Measurements from ENCODE around the gene TTLL5.

The TTLL5 gene

GRCh38 chr14:75660238-75660629 lies 812 bp upstream of the TTLL5 start:
- DNase-seq (ENCODE audit: extremely low spot score): no peak
- POLR2A ChIA-PET: interaction anchor here (0.8 to 2.1 kb wide), 10 partner anchors 9 to 534 kb away, joined by 3 to 26 read pairs (median 4); partner anchors contain the start of genes FLVCR2 and NEK9
- TF ChIP-seq ZNF384 (IDR thresholded peaks at IDR 0.05) (no peak), NFRKB (IDR thresholded peaks at IDR 0.05) (no peak), FOXA1 (IDR thresholded peaks at IDR 0.05) (no peak), TARDBP (IDR thresholded peaks at IDR 0.05) (no peak), SUZ12 (IDR thresholded peaks at IDR 0.05) (no peak), HDGF (IDR thresholded peaks at IDR 0.05; ENCODE audit: borderline replicate concordance) (no peak)

DNA sequence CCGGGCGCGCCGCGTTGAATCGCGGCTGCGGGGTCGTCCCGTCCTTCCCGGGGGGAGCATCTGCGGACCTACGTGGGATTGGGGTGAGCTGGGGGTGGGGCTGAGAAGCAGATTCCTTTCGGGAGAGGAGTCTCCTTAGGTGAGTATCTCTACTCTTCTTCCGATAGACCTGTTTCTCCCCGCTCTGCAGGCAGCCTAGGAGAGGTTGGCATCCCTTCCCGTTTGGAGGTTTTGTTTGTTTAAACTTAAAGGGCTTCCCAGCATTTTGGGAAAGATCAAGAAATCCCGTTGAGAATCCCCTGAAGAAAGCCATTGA lies 411 bp downstream of the TTLL5 start:
- CTCF ChIA-PET: interaction anchor here (1.4 kb wide), 1 partner anchor 85 kb away, joined by 13 read pairs; no protein-coding TSS in a partner anchor
- no peak for DNase-seq (ENCODE audit: extremely low spot score)
- POLR2A ChIA-PET: interaction anchor here (0.8 to 2.1 kb wide), 4 partner anchors 12 to 100 kb away, joined by 3 to 26 read pairs (median 12); partner anchors contain the start of gene FLVCR2
- TF ChIP-seq ARNT (IDR thresholded peaks at IDR 0.05) (no peak), CTBP1 (IDR thresholded peaks at IDR 0.05; ENCODE audit: borderline replicate concordance) (0 out of 2 replicates have a peak, but pooled peaks have one; percentile 1)

More at GRCh38 chr14:75660238-75660629, 812 bp upstream of the TTLL5 start:
- CTCF ChIA-PET: interaction anchor here (0.6 to 1.4 kb wide), 2 partner anchors 83 to 525 kb away, joined by 3 to 13 read pairs; no protein-coding TSS in a partner anchor

DNA sequence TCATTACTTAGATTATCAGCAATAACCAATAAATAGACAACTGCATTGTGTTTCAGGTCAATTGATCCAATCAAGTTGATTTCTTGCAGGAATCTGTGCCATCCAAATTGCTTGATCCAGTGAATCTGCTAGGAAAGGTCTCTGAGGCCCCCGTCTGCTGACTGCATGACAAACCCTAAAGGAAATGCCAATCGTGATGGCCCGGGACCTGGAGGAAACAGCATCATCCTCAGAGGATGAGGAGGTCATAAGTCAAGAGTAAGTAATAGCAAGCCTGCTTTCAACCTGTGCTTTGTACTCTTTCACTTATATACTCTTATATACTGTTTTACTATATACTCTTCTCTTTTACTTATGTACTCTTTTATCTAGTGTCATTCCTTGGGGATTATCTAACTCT lies 1.9 kb downstream of the TTLL5 start:
- CTCF ChIA-PET: no interaction called here
- TF ChIP-seq BHLHE40 (IDR thresholded peaks at IDR 0.05; ENCODE audit: borderline replicate concordance) (no peak), ZNF384 (IDR thresholded peaks at IDR 0.05) (no peak), LEF1 (IDR thresholded peaks at IDR 0.05; ENCODE audit: borderline replicate concordance) (no peak), FOXA1 (IDR thresholded peaks at IDR 0.05) (no peak), SP1 (IDR thresholded peaks at IDR 0.05) (no peak), FOXM1 (IDR thresholded peaks at IDR 0.05; ENCODE audit: borderline replicate concordance) (no peak), ELF4 (IDR thresholded peaks at IDR 0.05) (no peak), NFRKB (IDR thresholded peaks at IDR 0.05) (no peak), ARNT (IDR thresholded peaks at IDR 0.05) (no peak), FOXK2 (IDR thresholded peaks at IDR 0.05) (no peak), PKNOX1 (IDR thresholded peaks at IDR 0.05) (no peak), TARDBP (IDR thresholded peaks at IDR 0.05) (no peak), SUZ12 (IDR thresholded peaks at IDR 0.05) (no peak), CTBP1 (IDR thresholded peaks at IDR 0.05; ENCODE audit: borderline replicate concordance) (no peak), HDGF (IDR thresholded peaks at IDR 0.05; ENCODE audit: borderline replicate concordance) (no peak), L3MBTL2 (conservative IDR thresholded peaks at IDR 0.05) (no peak)
- no peak for DNase-seq (ENCODE audit: extremely low spot score)
- POLR2A ChIA-PET: interaction anchor here (0.8 to 1.2 kb wide), 2 partner anchors 10 to 85 kb away, joined by 3 to 4 read pairs; no protein-coding TSS in a partner anchor

GRCh38 chr14:75667099-75667765 lies 6.2 kb downstream of the TTLL5 start:
- no peak for DNase-seq (ENCODE audit: extremely low spot score)
- TF ChIP-seq ELF4 (IDR thresholded peaks at IDR 0.05) (no peak), FOXM1 (IDR thresholded peaks at IDR 0.05; ENCODE audit: borderline replicate concordance) (no peak), L3MBTL2 (conservative IDR thresholded peaks at IDR 0.05) (no peak), ARNT (IDR thresholded peaks at IDR 0.05) (no peak), BHLHE40 (IDR thresholded peaks at IDR 0.05; ENCODE audit: borderline replicate concordance) (no peak), CTBP1 (IDR thresholded peaks at IDR 0.05; ENCODE audit: borderline replicate concordance) (no peak), FOXA1 (IDR thresholded peaks at IDR 0.05) (no peak)
- ChIA-PET CTCF (interaction anchor here (0.5 kb wide), 1 partner anchor 106 kb away, joined by 3 read pairs; no protein-coding TSS in a partner anchor), POLR2A (no interaction called here)

GRCh38 chr14:75672605-75673192 lies 11.7 kb downstream of the TTLL5 start:
- POLR2A ChIA-PET: interaction anchor here (1.1 to 3.5 kb wide), 2 partner anchors 10 to 12 kb away, joined by 3 to 19 read pairs; partner anchors contain the start of genes ERG28 and TTLL5
- TF ChIP-seq SP1 (IDR thresholded peaks at IDR 0.05) (no peak), FOXA1 (IDR thresholded peaks at IDR 0.05) (no peak), NFRKB (IDR thresholded peaks at IDR 0.05) (no peak), FOXK2 (IDR thresholded peaks at IDR 0.05) (no peak), BHLHE40 (IDR thresholded peaks at IDR 0.05; ENCODE audit: borderline replicate concordance) (no peak), FOXM1 (IDR thresholded peaks at IDR 0.05; ENCODE audit: borderline replicate concordance) (no peak), SUZ12 (IDR thresholded peaks at IDR 0.05) (no peak), CTBP1 (IDR thresholded peaks at IDR 0.05; ENCODE audit: borderline replicate concordance) (no peak), L3MBTL2 (conservative IDR thresholded peaks at IDR 0.05) (no peak), ELF4 (IDR thresholded peaks at IDR 0.05) (no peak), TARDBP (IDR thresholded peaks at IDR 0.05) (no peak), ARNT (IDR thresholded peaks at IDR 0.05) (no peak), LEF1 (IDR thresholded peaks at IDR 0.05; ENCODE audit: borderline replicate concordance) (no peak), ZNF384 (IDR thresholded peaks at IDR 0.05) (no peak), PKNOX1 (IDR thresholded peaks at IDR 0.05) (no peak), HDGF (IDR thresholded peaks at IDR 0.05; ENCODE audit: borderline replicate concordance) (no peak)
- CTCF ChIA-PET: interaction anchor here (1.7 kb wide), 1 partner anchor 19 kb away, joined by 3 read pairs; no protein-coding TSS in a partner anchor
- no peak for DNase-seq (ENCODE audit: extremely low spot score)

DNA sequence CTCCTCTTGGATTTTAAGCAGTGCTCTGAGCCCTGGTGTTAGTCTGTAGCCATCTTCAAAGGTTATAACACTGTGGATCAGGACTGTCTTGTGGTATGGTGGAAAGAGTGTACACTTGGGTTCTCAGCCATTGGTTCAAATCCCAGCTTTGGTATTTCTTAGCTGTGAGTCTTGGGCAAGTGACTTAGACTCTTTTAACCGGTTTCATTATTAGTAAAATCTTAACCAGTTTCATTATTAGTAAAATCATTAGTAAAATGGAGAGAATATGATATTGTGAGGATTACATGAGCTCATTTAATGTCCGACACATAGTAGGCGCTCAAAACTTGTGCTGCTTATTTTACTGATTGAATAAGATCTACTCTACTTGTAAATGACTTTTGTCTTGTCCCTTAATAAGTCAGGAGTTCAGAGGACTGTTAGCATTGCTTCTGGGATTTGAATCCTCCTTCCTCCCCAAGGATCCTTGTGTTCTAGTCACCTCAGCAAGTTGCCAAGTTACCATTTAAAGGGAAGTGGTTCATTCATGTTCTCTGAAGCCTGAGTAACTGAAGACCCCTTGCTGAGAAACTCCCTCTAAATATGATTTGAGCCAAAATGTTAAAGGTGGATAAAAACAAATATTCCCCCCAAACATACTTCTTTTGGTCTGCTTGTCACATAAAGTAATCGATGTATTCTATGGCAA lies 12.4 kb downstream of the TTLL5 start:
- CTCF ChIA-PET: interaction anchor here (1.7 kb wide), 1 partner anchor 20 kb away, joined by 3 read pairs; no protein-coding TSS in a partner anchor
- POLR2A ChIA-PET: interaction anchor here (1.1 to 3.5 kb wide), 2 partner anchors 10 to 13 kb away, joined by 3 to 19 read pairs; partner anchors contain the start of genes ERG28 and TTLL5
- TF ChIP-seq CTBP1 (IDR thresholded peaks at IDR 0.05; ENCODE audit: borderline replicate concordance) (no peak), SUZ12 (IDR thresholded peaks at IDR 0.05) (no peak), ZNF384 (IDR thresholded peaks at IDR 0.05) (no peak), BHLHE40 (IDR thresholded peaks at IDR 0.05; ENCODE audit: borderline replicate concordance) (no peak), LEF1 (IDR thresholded peaks at IDR 0.05; ENCODE audit: borderline replicate concordance) (no peak), ARNT (IDR thresholded peaks at IDR 0.05) (no peak), ELF4 (IDR thresholded peaks at IDR 0.05) (no peak), TARDBP (IDR thresholded peaks at IDR 0.05) (no peak), HDGF (IDR thresholded peaks at IDR 0.05; ENCODE audit: borderline replicate concordance) (no peak), SP1 (IDR thresholded peaks at IDR 0.05) (no peak), FOXA1 (IDR thresholded peaks at IDR 0.05) (no peak), PKNOX1 (IDR thresholded peaks at IDR 0.05) (no peak), FOXM1 (IDR thresholded peaks at IDR 0.05; ENCODE audit: borderline replicate concordance) (no peak), FOXK2 (IDR thresholded peaks at IDR 0.05) (no peak)
- no peak for DNase-seq (ENCODE audit: extremely low spot score)

Measured in HEK293T (cell line).